HG02884 (cell line): Measurements from ENCODE around the gene ARHGAP10.

ENCODE experiments used
- ATAC-seq: cut with Tn5 transposase; IDR thresholded peaks from one replicate; pipeline ENCODE4 v1.9.1; 2021; ENCODE audit warnings: mild to moderate bottlenecking, moderate library complexity; ENCODE audit not compliant: unreplicated experiment

ARHGAP10 gene

GRCh38 chr4:148118179-148118578, 386.3 kb downstream of the ARHGAP10 start:
- no peak for ATAC-seq

- ATAC-seq: no peak
These were observed 386.7 kb downstream of the ARHGAP10 start for GRCh38 chr4:148118633-148119032.

- no peak for ATAC-seq
These were observed 388.3 kb downstream of the ARHGAP10 start for GRCh38 chr4:148120216-148120615.
